CD4-positive, alpha-beta T cell treated with Interleukin-4 for 4 hours (primary cell): ENCODE measurements around the gene LY6G6D.

Source experiments
- DNase-seq: peaks from one replicate; pipeline ENCODE4 v3.0.0-alpha.2; 2020

The LY6G6D gene

DNA sequence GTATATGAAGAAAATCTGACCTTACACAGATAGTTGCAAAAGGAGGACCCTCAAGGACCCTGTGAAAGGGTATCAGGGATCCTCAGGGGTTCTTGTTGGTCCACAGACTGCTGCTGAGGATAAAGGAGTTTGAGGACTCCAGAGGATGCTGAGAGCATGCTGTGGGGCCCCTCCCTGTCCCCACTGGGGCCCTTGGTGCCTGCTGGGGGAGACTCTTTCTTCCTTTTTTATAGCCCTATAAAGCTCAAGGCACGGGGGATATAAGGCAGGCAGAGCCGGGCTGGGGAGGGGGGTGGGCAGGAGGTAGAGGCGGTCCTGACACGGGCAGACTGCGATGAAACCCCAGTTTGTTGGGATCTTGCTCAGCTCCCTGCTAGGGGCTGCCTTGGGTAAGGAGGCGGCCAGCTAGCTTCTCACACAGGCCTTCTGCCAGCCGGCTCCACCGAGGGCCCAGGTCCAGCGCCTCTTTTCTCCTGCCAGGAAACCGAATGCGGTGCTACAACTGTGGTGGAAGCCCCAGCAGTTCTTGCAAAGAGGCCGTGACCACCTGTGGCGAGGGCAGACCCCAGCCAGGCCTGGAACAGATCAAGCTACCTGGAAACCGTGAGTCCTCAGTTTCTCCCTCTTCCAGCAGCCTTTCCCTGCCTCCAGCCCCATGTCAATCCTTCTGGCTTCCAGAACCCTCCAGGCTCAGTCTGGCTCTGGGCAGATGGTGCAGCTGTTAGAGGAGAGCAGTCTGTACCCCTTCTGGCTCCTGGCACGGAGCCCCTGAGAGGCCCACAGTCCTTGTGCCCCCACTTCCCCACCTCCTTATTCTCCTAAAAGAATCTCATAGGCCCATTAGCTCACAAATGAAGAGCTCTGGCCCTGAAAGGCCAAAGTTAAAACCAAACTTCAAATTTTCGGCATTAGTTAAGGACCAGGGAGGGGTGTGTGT is at the start of gene LY6G6D:
TSS of gene LY6G6D (plus strand) at position 327 of the 937 bp plus-strand sequence. CDS start at position 335, 8 bp downstream.
- DNase-seq = no peak

- DNase-seq = peak; percentile 97
Measured at GRCh38 chr6:31665501-31666336, 49.4 kb upstream of the LY6G6D start, which contains the start of gene CSNK2B. TSS of gene CSNK2B (plus strand) at chr6:31666080. CDS start at chr6:31666832, 752 bp downstream.

GRCh38 chr6:31666337-31666965 is 48.7 kb upstream of the LY6G6D start:
- DNase-seq = no peak

- DNase-seq = no peak
Measured at GRCh38 chr6:31669676-31670075, 45.5 kb upstream of the LY6G6D start, which contains the start of gene LY6G5B. TSS of gene LY6G5B (plus strand) at chr6:31669976. CDS start at chr6:31670951, 975 bp downstream.

DNA sequence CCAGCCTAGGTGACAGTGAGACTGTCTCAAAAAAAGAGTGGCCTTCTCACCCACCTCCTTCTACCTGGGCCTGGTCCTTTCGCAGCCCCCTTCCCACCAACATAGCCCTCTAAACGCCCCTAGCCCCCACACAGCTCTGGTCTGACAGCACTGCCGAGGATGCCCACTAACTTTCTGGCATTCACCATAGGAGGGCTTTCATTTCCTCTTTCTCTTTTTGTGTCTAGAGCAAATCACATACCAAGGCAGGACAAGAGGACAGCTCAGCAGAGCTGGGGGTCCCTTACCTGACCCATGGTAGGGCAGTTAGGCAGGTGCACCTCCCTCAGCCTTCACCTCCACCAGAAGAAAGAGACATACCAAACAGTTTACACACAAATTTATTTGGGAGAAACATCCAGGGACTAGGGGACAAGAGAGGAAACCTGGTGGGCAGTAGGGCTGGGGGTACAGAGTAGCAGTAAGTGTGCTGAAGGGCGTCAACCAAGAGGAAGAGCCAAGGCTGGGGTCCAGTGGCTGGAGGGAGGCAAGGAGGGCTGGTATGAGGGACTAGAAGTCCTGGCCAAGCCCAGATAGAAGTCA is 38.7 kb upstream of the LY6G6D start:
- no peak for DNase-seq

DNA sequence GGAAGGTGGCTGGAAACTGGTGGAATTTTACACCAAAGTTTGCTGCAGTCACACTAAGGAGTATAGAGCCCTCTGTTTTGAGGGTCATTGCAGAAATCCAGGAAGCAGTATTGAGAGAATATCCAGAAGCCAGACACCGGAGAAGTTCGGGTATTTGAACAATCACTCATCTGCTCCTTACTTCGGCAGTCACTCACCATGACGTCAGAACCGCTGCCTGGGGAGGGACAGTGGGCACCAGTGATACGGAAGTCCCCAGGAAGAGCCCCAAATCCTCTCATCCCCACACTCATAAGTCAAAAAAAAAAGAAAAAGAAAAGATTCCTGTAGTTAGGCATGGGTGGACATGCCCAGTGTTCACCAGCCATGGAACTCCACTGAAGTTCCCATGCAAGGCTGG is 38.2 kb upstream of the LY6G6D start:
- no peak for DNase-seq

- DNase-seq = no peak
Measured at GRCh38 chr6:31677955-31678354, 37.2 kb upstream of the LY6G6D start.

DNA sequence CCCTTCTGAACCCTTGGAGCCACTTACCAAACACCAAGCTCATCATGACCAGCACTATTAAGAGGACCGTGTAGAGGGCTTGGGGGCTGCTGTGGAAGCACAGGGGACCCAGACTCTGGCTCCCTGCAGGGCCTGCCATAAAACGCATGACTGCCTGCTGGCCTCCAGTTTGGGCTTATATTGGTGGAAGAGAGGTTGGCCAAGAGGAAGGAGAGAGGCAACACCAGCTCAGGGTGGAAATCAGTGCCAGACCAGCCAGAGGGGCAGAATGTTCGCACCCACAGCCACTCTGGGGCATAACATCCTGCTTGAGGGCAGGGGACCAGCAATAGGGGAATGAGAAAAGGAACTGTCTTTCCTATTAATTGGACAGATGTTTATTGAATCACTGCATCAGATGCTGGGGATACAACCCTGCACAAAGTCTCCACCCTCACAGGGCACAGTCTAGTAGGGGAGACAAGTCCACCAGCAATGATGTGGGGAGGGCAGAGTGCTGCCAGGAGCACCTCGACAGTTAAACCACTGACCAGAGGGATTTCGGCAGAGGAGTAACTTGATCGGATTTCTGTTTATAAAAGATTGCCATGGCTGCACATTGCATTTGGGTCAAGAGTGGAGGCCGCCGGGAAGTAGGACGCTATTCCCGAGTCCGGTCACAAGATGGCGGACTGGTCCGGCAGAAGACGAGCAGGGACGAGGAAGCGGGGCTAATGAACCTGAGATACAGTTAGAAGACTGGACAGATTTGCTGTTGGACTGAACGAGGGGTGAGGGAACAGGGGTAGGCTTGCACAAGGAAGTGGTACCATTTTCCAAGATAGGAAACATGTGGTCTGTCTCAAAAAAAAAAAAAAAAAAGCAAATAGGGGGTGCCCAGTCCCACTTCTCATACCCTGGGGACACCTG is 34.7 kb upstream of the LY6G6D start, which contains the start of gene LY6G5C:
TSS of gene LY6G5C (minus strand) at position 842 of the 909 bp plus-strand sequence. CDS start at position 148, 694 bp downstream.
- peak; percentile 76 for DNase-seq

DNA sequence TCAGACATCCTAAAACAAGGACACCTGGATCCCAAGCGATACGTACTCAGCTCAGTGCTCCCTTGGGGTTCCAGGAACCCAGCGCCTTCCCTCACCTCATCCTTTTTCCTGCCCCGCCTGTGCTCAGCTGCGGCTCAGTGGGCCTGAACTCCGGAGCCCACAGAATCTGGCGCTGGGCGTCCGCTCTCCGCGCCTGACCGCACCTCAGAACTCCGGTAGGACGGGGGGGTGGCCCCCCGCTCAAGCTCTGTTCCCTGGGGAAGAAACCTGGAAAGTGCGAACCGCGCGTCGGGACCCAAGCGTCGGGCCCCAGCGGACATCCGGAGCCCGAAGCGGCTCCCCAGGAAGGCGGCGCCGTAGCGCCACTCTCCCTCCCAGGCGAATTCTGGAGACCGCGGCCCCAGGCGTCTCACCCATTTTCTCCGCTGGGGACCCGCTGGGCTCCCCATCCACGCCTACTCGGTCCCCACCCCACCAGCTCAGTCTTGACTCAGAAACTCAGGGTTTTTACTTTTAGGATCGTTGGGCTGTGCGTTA is 33.9 kb upstream of the LY6G6D start:
- DNase-seq = no peak

DNA sequence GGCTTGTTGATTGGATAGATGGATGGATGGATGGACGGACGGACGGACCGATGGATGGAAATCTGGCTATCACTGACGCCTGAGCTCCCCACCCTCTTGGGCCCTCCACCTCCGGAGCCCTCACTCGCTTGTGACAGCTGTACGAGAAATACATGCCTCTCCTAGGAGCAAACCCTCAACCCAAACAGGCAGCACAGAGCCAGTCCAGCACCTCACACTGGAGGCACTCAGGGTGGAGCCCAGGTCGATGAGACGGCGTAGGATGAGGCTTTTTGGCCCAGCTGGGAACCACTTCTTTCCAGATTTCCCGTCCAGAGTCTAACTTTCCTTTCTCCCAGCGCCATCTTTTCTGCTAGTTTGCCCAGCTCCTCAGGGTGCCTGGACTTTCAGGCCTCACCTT is 31.6 kb upstream of the LY6G6D start:
- no peak for DNase-seq

DNA sequence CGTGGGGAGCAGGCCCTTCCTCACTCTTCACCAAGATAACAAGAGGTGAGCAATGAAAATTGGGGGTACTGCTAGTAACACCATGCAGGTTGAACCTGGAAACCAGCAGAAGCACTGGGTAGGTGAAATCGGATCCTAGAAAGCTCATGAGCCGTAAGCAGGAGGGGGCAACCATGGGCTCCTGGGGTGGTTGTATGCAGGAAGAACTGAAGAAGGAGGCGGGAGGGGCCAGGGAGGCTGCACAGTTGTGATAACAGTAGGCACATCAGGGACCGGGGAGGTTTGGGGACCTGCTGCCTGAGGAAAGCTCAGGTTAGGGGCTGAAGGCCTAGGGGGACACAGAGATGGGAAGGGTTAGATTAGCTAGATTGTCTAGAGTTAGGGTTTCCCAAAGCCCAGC is 28.7 kb upstream of the LY6G6D start:
- no peak for DNase-seq

DNA sequence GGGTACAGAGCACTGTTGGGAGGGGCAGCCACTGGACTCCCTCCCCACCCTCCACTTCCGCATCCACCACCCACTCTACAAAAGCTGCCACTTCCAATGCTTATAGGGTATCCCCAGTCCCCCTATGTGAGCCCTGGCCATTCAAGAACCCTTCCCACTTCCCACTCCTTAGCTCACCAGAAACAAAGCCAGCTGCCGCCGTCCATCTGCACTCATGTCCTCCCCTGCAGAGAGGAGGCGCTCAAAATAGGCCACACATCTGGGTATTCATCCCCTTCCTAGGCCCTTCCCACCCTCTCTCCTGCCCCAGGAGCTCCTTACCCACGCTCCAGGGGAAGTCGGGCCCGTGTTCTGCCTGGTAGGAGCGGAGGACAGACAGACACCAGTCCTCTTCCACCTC is 27.8 kb upstream of the LY6G6D start:
- no peak for DNase-seq

- no peak for DNase-seq
Measured at GRCh38 chr6:31687860-31688693, 27.1 kb upstream of the LY6G6D start.

DNA sequence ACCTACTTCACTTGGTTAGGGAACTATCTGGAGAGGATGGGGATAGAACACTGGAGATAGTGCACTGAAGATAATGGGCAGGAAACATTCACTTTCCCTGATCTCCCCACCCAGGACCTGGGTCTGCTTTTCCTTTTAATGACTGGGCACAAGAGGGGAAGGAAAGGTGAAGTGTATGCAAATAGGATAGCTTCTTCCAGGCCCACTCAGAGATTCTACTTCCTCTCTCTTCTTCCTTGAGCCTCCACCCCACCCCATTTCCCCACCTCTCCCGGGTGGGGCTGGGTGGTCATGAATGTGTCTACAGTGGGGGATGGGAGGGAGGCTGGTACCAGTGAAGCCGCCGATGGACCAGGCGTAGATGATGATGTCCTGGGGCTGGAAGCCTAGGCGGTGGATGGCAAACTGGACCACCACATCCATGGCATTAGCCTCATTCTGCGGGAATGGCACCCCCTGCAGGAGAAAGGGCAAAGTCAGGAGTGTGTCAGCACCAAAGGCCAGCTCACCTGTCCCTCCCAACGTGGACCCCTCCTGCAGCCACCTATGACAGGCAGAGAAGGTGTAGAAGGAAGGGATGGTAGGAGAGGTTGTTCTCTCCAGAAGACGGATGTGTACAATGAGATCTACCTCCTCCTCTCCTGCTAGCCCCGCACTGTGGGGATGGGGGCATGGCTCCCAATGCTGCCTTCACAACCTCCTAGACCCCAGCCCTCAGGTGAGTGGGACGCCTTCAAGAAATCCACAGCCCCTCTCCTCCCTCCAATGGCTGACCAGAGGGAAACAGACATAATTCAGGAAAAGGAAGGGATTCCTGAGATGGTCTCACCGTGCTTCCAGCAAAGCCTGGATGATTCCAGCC is 25.7 kb upstream of the LY6G6D start:
- DNase-seq = no peak

DNA sequence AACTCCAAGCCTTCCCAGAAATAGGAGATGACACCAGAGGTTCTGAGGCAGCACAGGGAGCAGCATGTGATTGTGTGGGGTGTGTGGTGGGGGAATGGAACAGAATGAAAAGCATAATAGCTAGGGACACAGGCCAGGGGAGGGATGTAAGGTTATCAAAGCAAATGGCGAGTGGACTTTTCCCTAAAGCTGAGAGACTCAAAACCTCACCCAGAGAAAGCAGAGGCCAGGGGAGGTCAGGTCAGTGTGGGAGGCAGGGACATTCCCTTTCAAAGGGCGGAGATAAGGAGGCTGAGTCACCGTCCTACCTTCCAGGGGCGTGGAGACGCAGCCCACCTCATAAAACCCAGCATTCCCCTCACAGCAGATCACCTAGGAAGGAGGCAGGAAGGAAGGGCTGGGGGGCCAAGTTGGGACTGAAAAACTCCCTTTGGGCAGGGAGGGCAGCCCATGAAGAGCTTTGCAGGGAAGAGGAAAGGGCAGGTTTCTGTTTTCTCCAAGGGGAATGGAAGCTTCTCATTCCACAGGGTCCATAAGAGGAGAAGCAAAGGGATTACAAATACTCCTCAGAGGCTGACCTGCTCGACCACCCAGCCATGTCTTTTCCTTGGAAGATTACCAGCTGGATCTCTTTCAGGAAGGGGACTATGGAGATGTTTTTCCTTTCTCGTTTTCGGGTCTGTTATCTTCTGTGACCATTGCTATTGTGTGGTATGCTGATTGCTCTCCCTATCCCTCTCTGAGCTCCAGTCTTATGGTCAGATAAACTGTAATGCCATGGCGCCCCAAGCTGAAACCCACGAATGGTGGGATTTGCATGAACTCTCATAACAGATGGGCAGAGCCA is 24.7 kb upstream of the LY6G6D start:
- DNase-seq = no peak

DNA sequence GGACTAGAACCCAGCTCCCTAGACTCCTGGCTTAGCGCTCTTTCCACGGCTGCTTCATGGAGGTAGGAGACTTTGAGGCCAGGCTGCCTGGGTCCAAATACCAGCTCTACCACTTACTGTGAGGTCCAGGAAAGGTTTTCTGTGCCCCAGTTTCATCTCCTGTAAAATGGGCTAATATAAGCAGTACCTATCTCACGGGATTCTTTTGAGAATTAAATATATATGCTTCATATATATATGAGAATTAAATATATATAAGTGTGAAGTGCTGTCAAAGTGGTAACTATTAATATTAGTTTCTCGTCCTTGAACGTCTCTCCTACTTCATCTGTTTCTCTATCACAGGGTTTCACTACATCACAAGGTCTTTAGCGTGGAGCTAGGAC is 24.1 kb upstream of the LY6G6D start:
- no peak for DNase-seq

GRCh38 chr6:31691564-31692108 is 23.5 kb upstream of the LY6G6D start:
- no peak for DNase-seq

DNA sequence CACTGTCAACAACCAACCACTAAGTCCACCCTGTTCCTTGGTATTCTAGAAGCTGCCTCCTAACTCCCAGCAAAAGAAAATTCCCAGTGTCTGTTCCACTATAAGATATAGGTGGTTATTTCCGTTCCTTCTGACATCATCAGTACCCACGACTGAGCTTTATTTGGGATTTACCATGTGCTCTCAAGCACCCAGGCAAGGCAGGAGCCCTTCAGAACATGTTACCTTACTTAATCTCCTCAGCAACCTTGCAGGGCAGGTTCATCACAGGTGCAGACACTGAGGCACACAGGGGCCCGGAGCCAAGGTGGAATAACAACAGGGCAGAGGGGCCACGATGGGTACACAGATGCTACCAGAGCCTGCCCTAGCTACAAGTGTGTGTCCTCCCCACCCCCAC is 22.8 kb upstream of the LY6G6D start:
- no peak for DNase-seq
